ENCODE measurements around the gene SUSD2.

- no peak for TF ChIP-seq CTCF (conservative IDR thresholded peaks at IDR 0.05; ENCODE audit: low read depth, low read length)
- no peak for TF ChIP-seq RCOR1 (IDR thresholded peaks at IDR 0.05; ENCODE audit: insufficient replicate concordance, low read length)
- TF ChIP-seq ELK1 (IDR thresholded peaks at IDR 0.05; ENCODE audit: borderline replicate concordance, low read depth, low read length) = no peak
- no peak for TF ChIP-seq POLR2A (IDR thresholded peaks at IDR 0.05; ENCODE audit: low read depth, low read length)
Measured at GRCh38 chr22:24180316-24181087, 785 bp upstream of the SUSD2 start.

Data from IMR-90 (cell line).